Measurements from ENCODE around the gene RUFY2.

GRCh38 chr10:68302871-68303270, 104.2 kb downstream of the RUFY2 start:
- TF ChIP-seq POLR2A (IDR thresholded peaks at IDR 0.05) (no peak), CTCF (IDR thresholded peaks at IDR 0.05) (no peak)
